ENCODE measurements around the gene PLEKHO2.

- TF ChIP-seq EZH2phosphoT487 (IDR thresholded peaks at IDR 0.05; ENCODE audit: borderline replicate concordance, low read depth) (no peak), CTCF (IDR thresholded peaks at IDR 0.05) (no peak), MAX (IDR thresholded peaks at IDR 0.05; ENCODE audit: low read depth) (no peak)
Measured at GRCh38 chr15:64865126-64865997, 23.6 kb downstream of the PLEKHO2 start.
